Upper lobe of left lung (tissue), 4 donors: ENCODE measurements around the gene SLC25A24.
"Not testable (repeated sequence)": the region's sequence is repeated elsewhere in the genome, so short reads cannot be mapped to it uniquely, and the experiment has no call there.

Experiments
- CTCF ChIP-seq, 6 experiments: fragments of 450-650 bp in 4 of 6; fragments of 200-600 bp in 2 of 6; sonication (generic) in 2 of 6; IDR thresholded peaks; one replicate each; pipeline ENCODE4 v1.5.1; 2016 to 2019; ENCODE audit warnings: antibody characterized with exemption in 6 of 6
- POLR2A ChIP-seq, 4 donors: fragments of 450-650 bp; IDR thresholded peaks; one replicate each; pipeline ENCODE4 v1.5.1; 2016 to 2017; ENCODE audit warnings: antibody characterized with exemption in 4 of 4, mild to moderate bottlenecking in 2 of 4

DNA sequence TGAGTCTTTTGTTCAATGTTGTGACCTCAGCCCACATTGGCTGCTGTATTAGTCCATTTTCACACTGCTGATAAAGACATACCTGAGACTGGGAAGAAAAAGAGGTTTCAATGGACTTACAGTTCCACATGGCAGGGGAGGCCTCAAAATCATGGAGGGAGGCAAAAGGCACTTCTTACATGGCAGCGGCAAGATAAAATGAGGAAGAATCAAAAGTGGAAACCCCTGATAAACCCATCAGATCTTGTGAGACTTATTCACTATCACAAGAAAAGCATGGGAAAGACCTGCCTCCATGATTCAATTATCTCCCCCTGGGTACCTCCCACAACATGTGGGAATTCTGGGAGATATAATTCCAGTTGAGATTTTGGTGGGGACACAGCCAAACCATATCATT lies 68.9 kb downstream of the SLC25A24 start:
- not testable (repeated sequence) for TF ChIP-seq CTCF, POLR2A (IDR thresholded peaks at IDR 0.05)
